ENCODE data around the gene SSNA1.

- TF ChIP-seq POLR2A (IDR thresholded peaks at IDR 0.05) (no peak), CTCF (IDR thresholded peaks at IDR 0.05) (no peak)
These were observed 30.7 kb upstream of the SSNA1 start for GRCh38 chr9:137157618-137158415.

All from esophagus squamous epithelium (tissue), 4 donors.